Fibroblast of villous mesenchyme (primary cell): Measurements from ENCODE around the gene ZBTB7A. TPM values are rescaled to one million over a fixed set of nuclear protein-coding genes. Genes with fewer than 3 reads are reported as not detected.

Experiments used
- DNase-seq: peaks from one replicate; pipeline ENCODE4 v3.0.0-alpha.2; 2010; ENCODE audit warnings: low read depth
- H3K4me3 ChIP-seq: 2 replicates; pipeline ENCODE4 v1.5.1; 2011; ENCODE audit warnings: low read depth, mild to moderate bottlenecking, low read length
- CTCF ChIP-seq: IDR thresholded peaks from 2 replicates; pipeline ENCODE4 v1.5.1; 2012; ENCODE audit warnings: low read depth, mild to moderate bottlenecking, low read length; ENCODE audit not compliant: insufficient read depth
- total RNA-seq: library from RNA; depleted of rRNA; stranded (reverse); fragments of >200 nt; gene quantifications from 2 replicates; pipeline ENCODE4 v1.2.3, GENCODE V29; 2012

ZBTB7A gene
- total RNA-seq, 1 donor: 31.5 TPM

GRCh38 chr19:4059891-4060620 lies 6.6 kb downstream of the ZBTB7A start:
- H3K4me3 ChIP-seq: peak overlapping the region; percentile 54
- DNase-seq: peak; percentile 80
- TF ChIP-seq CTCF: no peak

GRCh38 chr19:4059453-4059871 lies 7.2 kb downstream of the ZBTB7A start:
- no peak for TF ChIP-seq CTCF
- no peak for DNase-seq
- peak overlapping the region; percentile 54 for H3K4me3 ChIP-seq

DNA sequence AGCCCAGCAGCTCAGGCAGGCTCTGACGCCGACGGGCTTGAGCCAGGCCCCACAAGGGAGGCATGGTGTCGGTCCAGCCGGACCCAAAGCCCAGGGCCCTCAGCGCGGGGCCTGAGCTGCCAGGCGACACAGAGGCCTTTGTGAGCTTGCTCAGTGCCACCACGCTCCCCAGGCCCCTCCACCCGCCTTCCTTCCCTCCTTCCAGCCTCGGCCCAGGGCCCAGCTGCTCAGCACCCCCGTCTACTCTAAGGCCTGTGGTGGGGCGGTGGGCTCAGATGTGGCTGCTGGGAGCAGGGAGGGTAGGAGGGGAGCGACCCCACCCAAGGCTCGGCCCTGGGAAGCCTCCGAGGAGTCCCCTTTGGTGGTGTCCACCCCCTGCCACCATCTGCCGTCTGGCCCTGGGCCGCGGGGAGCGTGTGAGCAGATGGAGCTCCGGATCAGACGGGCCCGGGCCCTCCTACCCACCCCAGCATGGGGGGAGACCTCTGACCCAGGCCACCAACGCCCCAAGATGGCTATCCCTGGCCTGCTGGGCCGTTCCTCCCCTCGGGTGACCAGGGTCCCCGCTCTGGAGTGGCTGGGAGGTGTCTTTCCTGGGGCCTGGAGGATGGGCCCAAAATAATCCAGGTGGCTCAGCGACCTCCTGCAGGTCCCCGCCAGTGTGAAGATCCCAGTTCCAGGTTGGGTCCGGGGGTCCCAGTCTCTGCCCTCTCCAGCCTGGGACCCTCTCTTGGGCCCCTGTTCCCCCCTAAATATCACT lies 7.8 kb downstream of the ZBTB7A start:
- TF ChIP-seq CTCF: no peak
- H3K4me3 ChIP-seq: peak overlapping the region; percentile 54
- no peak for DNase-seq

DNA sequence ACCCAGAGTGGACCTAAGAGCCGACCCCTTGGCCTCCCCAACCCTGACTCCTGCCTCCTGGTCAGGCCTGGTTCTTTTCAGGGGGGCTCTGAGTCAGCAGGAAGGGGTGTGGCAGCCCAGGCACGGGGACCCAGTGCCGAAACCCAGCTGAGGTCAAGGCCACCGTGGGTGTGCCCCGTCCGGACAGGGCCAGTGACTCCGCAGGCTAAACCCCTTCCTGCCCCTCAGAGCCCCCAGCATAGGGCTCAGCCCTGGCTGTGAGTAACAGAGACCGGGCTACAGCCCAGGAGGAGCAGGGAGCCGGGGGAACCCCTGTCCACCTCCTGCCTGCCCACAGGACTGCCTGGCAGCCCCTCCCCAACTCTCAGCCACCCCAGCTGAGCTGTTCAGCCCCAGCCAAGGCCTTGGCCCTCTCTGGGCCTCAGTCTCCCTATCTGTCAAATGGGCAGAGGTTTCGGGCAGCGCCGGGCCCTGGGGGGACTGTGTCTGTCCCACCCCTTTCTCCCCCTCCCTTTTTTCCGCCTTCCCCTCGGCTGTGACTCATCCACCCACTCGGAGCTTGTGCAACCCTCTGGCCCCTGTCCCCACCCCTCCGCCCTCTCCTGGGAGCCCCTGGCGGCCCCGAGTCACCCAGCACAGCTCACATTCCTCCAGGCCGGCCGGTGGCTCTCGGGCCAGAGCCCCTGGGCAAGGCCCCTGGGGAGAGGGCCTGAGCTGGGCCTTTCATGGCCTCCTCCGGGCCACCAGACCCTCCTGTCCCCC lies 8.6 kb downstream of the ZBTB7A start:
- TF ChIP-seq CTCF: peak; percentile 3

GRCh38 chr19:4055209-4055552 lies 11.5 kb downstream of the ZBTB7A start:
- DNase-seq: no peak
- TF ChIP-seq CTCF: no peak
- no peak overlapping the region for H3K4me3 ChIP-seq

More for the DNA sequence above, 8.6 kb downstream of the ZBTB7A start:
- DNase-seq: peak; percentile 93
- peak overlapping the region; percentile 54 for H3K4me3 ChIP-seq

- TF ChIP-seq CTCF: no peak
- no peak for DNase-seq
- H3K4me3 ChIP-seq: no peak overlapping the region
Measured at GRCh38 chr19:4054441-4055208, 12.1 kb downstream of the ZBTB7A start.
